ENCODE measurements around the gene COX19.

GRCh38 chr7:972110-972509, 3.2 kb downstream of the COX19 start:
- TF ChIP-seq CTCF (IDR thresholded peaks at IDR 0.05) = no peak
- TF ChIP-seq POLR2AphosphoS5 (IDR thresholded peaks at IDR 0.05) = no peak
